Panc1 (cell line): ENCODE results near the gene GBE1.

Experiments
- CTCF ChIP-seq: fragments of 450-650 bp; IDR thresholded peaks from 2 replicates; pipeline ENCODE4 v1.5.1; 2017; ENCODE audit warnings: mild to moderate bottlenecking
- SIN3A ChIP-seq: IDR thresholded peaks from 2 replicates; pipeline ENCODE4 v1.6.1; 2012; ENCODE audit warnings: low read depth, mild to moderate bottlenecking, low read length, moderate library complexity, borderline replicate concordance; ENCODE audit not compliant: insufficient read depth

- TF ChIP-seq CTCF = no peak
- no peak for TF ChIP-seq SIN3A
Measured at GRCh38 chr3:81462921-81463320, 298.5 kb downstream of the GBE1 start.
